ENCODE data around the gene TNFAIP8L1. TPM values are rescaled to one million over a fixed set of nuclear protein-coding genes. Genes with fewer than 3 reads are reported as not detected.

TNFAIP8L1 gene
- total RNA-seq, 1 donor from 2014 or later, result 8.2 TPM

DNA sequence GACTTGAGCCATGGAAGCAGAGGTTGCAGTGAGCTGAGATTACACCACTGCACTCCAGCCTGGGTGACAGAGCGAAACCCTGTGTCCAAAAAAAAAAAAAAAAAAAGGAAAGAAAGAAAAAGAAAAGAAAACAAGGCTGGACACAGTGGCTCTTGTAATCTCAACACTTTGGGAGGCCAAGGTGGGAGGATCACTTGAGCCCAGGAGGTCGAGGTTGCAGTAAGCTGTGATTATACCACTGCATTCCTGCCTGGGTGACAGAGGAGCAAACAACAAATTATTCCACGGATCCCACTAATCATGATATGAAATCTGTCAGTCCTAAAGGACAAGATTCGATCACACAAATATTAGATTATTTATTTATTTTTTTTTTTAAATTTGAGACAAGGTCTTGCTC is 33.9 kb downstream of the TNFAIP8L1 start:
- Mint-ChIP-seq H3K27ac (no peak overlapping the region), H3K4me1 (peaks cover 37% of the 10 kb centered on the region), H3K27me3 (ENCODE audit: insufficient read depth, low read depth) (peaks cover 8% of the 10 kb centered on the region), H3K4me3 (peak overlapping the region; percentile 18), H3K9me3 (no peaks in the 10 kb centered on the region), H3K36me3 (peaks cover 2% of the 10 kb centered on the region)
- Histone ChIP-seq H3K4me3 (no peak overlapping the region), H4K20me1 (ENCODE audit: low read depth) (no peaks in the 10 kb centered on the region), H3K9me3 (ENCODE audit: low read depth) (no peaks in the 10 kb centered on the region), H2AFZ (replicated peaks) (no peak overlapping the region), H3K79me2 (ENCODE audit: low read depth) (peaks cover 18% of the 10 kb centered on the region), H3K36me3 (no peaks in the 10 kb centered on the region), H3K4me2 (no peak overlapping the region), H3K9ac (no peak overlapping the region), H3F3A (ENCODE audit: low read depth) (peaks cover 39% of the 10 kb centered on the region), H3K27me3 (no peaks in the 10 kb centered on the region), H3K4me1 (peaks cover 3% of the 10 kb centered on the region), H3K27ac (no peak overlapping the region)
- TF ChIP-seq, protein P1, sequence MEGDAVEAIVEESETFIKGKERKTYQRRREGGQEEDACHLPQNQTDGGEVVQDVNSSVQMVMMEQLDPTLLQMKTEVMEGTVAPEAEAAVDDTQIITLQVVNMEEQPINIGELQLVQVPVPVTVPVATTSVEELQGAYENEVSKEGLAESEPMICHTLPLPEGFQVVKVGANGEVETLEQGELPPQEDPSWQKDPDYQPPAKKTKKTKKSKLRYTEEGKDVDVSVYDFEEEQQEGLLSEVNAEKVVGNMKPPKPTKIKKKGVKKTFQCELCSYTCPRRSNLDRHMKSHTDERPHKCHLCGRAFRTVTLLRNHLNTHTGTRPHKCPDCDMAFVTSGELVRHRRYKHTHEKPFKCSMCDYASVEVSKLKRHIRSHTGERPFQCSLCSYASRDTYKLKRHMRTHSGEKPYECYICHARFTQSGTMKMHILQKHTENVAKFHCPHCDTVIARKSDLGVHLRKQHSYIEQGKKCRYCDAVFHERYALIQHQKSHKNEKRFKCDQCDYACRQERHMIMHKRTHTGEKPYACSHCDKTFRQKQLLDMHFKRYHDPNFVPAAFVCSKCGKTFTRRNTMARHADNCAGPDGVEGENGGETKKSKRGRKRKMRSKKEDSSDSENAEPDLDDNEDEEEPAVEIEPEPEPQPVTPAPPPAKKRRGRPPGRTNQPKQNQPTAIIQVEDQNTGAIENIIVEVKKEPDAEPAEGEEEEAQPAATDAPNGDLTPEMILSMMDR (IDR thresholded peaks at IDR 0.05), result no peak
- TF ChIP-seq EZH2phosphoT487 (IDR thresholded peaks at IDR 0.05) (no peak), EZH2 (IDR thresholded peaks at IDR 0.05) (no peak)
- DNase-seq (ENCODE audit: low spot score), result no peak

- H3K4me1 Mint-ChIP-seq, result peaks cover 34% of the 10 kb centered on the region
Observed at GRCh38 chr19:4673726-4674125, 34.4 kb downstream of the TNFAIP8L1 start.

DNA sequence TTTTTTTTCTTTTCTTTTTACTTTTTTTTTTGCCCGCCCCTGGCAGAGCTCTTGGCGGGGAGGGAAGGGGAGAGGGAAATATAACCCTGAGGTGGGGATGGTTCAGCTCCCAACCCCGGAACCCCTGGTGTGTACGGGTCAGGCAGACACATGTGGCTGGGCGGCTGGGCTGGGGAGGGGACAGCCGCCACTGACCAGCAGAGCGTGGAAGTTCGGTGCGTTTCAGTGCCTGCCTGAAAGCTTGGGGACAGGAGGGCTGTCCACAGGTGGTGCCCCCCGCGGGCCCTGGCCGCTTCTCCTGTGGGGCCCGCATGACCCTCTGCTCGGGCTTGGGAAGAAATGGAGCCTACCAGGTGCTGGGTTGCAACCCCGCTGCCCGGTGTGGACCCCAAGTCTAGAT is 36.0 kb downstream of the TNFAIP8L1 start:
- no peak overlapping the region for H2AFZ ChIP-seq (replicated peaks)
- H4K20me1 ChIP-seq (ENCODE audit: low read depth), result no peaks in the 10 kb centered on the region
- no peaks in the 10 kb centered on the region for H3K9me3 Mint-ChIP-seq
- H3K4me3 Mint-ChIP-seq, result no peak overlapping the region
- H3K9ac ChIP-seq, result no peak overlapping the region
- peaks cover 2% of the 10 kb centered on the region for H3K36me3 Mint-ChIP-seq
- H3K79me2 ChIP-seq (ENCODE audit: low read depth), result no peaks in the 10 kb centered on the region
- H3K36me3 ChIP-seq, result no peaks in the 10 kb centered on the region
- peaks cover 25% of the 10 kb centered on the region for H3K4me1 Mint-ChIP-seq
- H3F3A ChIP-seq (ENCODE audit: low read depth), result peaks cover 46% of the 10 kb centered on the region
- DNase-seq (ENCODE audit: low spot score), result no peak
- H3K4me1 ChIP-seq, result no peaks in the 10 kb centered on the region
- no peak overlapping the region for H3K4me3 ChIP-seq
- no peaks in the 10 kb centered on the region for H3K9me3 ChIP-seq (ENCODE audit: low read depth)
- H3K27me3 Mint-ChIP-seq (ENCODE audit: insufficient read depth, low read depth), result peaks cover 4% of the 10 kb centered on the region
- no peaks in the 10 kb centered on the region for H3K27me3 ChIP-seq
- no peak overlapping the region for H3K4me2 ChIP-seq
- TF ChIP-seq, protein P1 (IDR thresholded peaks at IDR 0.05), result no peak
- TF ChIP-seq EZH2 (IDR thresholded peaks at IDR 0.05), result no peak
- TF ChIP-seq EZH2phosphoT487 (IDR thresholded peaks at IDR 0.05), result no peak
- H3K27ac Mint-ChIP-seq, result no peak overlapping the region
- H3K27ac ChIP-seq, result no peak overlapping the region

More at GRCh38 chr19:4673726-4674125, 34.4 kb downstream of the TNFAIP8L1 start:
- Histone ChIP-seq H3K4me3 (no peak overlapping the region), H3F3A (ENCODE audit: low read depth) (peaks cover 41% of the 10 kb centered on the region), H3K9ac (no peak overlapping the region), H3K27me3 (no peaks in the 10 kb centered on the region), H3K27ac (no peak overlapping the region), H3K9me3 (ENCODE audit: low read depth) (no peaks in the 10 kb centered on the region), H2AFZ (replicated peaks) (no peak overlapping the region), H3K79me2 (ENCODE audit: low read depth) (peaks cover 13% of the 10 kb centered on the region), H3K36me3 (no peaks in the 10 kb centered on the region), H3K4me1 (peaks cover 3% of the 10 kb centered on the region), H4K20me1 (ENCODE audit: low read depth) (no peaks in the 10 kb centered on the region), H3K4me2 (no peak overlapping the region)
- no peak for DNase-seq (ENCODE audit: low spot score)
- TF ChIP-seq, protein P1 (IDR thresholded peaks at IDR 0.05), result no peak
- TF ChIP-seq EZH2 (IDR thresholded peaks at IDR 0.05) (no peak), EZH2phosphoT487 (IDR thresholded peaks at IDR 0.05) (no peak)
- Mint-ChIP-seq H3K27ac (no peak overlapping the region), H3K27me3 (ENCODE audit: insufficient read depth, low read depth) (peaks cover 8% of the 10 kb centered on the region), H3K9me3 (no peaks in the 10 kb centered on the region), H3K4me3 (no peak overlapping the region), H3K36me3 (peaks cover 1% of the 10 kb centered on the region)

Measured in neural progenitor cell (in vitro differentiated cells).